Measurements from ENCODE around the gene DPPA4.

The DPPA4 gene

GRCh38 chr3:109336291-109336861 is 970 bp downstream of the DPPA4 start:
- DNase-seq: peak; percentile 9

- DNase-seq: no peak
Observed at GRCh38 chr3:109334572-109334971, 2.8 kb downstream of the DPPA4 start.

- no peak for DNase-seq
Observed at GRCh38 chr3:109331692-109332091, 5.7 kb downstream of the DPPA4 start.

- no peak for DNase-seq
Observed at GRCh38 chr3:109330405-109330804, 6.9 kb downstream of the DPPA4 start.

GRCh38 chr3:109328202-109328601 is 9.1 kb downstream of the DPPA4 start:
- DNase-seq: no peak

GRCh38 chr3:109325657-109326056 is 11.7 kb downstream of the DPPA4 start:
- DNase-seq: no peak

- DNase-seq: no peak
Observed at GRCh38 chr3:109325109-109325508, 12.2 kb downstream of the DPPA4 start.

- DNase-seq: no peak
Observed at GRCh38 chr3:109316162-109316730, 21.1 kb downstream of the DPPA4 start, which contains the start of gene DPPA2. Gene DPPA2, minus strand, starts transcription at chr3:109316517. Its CDS starts 1,975 bp downstream, at chr3:109314542.

- DNase-seq: no peak
Observed at GRCh38 chr3:109313061-109313460, 24.3 kb downstream of the DPPA4 start.

GRCh38 chr3:109297496-109297895 is 39.9 kb downstream of the DPPA4 start:
- DNase-seq: no peak

- no peak for DNase-seq
Observed at GRCh38 chr3:109284071-109284470, 53.3 kb downstream of the DPPA4 start.

- no peak for DNase-seq
Observed at GRCh38 chr3:109278546-109278945, 58.8 kb downstream of the DPPA4 start.

- no peak for DNase-seq
Observed at GRCh38 chr3:109278141-109278540, 59.2 kb downstream of the DPPA4 start.

Measured in activated CD4-positive, alpha-beta T cell treated with anti-CD3 and anti-CD28 coated beads, Interleukin-2, Interleukin-6, amounts not matched to agents 100 ng/mL and 50 ng/mL, durations not matched to agents 16 hours and 8 hours (primary cell).